PC-9 (cell line): ENCODE data around the gene RRP15.

ENCODE experiments used
- CTCF ChIP-seq: fragments of 200-600 bp; sonication (generic); conservative IDR thresholded peaks from 2 replicates; pipeline ENCODE4 v1.6.1; 2017; ENCODE audit warnings: mixed run types, antibody characterized with exemption, mild to moderate bottlenecking, moderate library complexity
- EZH2 ChIP-seq: fragments of 200-600 bp; sonication (generic); IDR thresholded peaks from 2 replicates; pipeline ENCODE4 v1.8.0; 2017; ENCODE audit warnings: antibody characterized with exemption, low read depth

GRCh38 chr1:218266356-218266755, 18.7 kb upstream of the RRP15 start:
- TF ChIP-seq CTCF (no peak), EZH2 (no peak)
